H1 (cell line): ENCODE measurements around the gene PRADC1. TPM values are rescaled to one million over a fixed set of nuclear protein-coding genes. Genes with fewer than 3 reads are reported as not detected.

Experiments
- CTCF ChIA-PET: fragments of 300-600 bp; sonication (Branson Sonifier 250); formaldehyde crosslinking; loops from one replicate; lab custom pipeline; 2021; ENCODE audit not compliant: partially characterized antibody; lab: Charles Lee
- POLR2A ChIA-PET: fragments of 300-600 bp; sonication (Branson Sonifier 250); formaldehyde crosslinking; loops from one replicate; lab custom pipeline; 2021; ENCODE audit warnings: inconsistent platforms; ENCODE audit not compliant: partially characterized antibody; lab: Charles Lee
- DNase-seq, 2 experiments: peaks; one replicate each; pipeline versions ENCODE4 v3.0.0 to v3.0.0-alpha.2; 2010 to 2022; ENCODE audit warnings: low spot score in 2 of 2, low read depth in 1 of 2, mixed read lengths in 1 of 2
- FAIRE-seq: peaks from 2 replicates; lab custom pipeline; 2011; peaks lifted over from hg19 to GRCh38; lab: Jason Lieb, UNC
- H2AFZ ChIP-seq: 2 replicates; pipeline ENCODE4 v1.8.1; 2012; ENCODE audit warnings: low read length, inconsistent platforms
- H2AK5ac ChIP-seq: 2 replicates; pipeline ENCODE4 v1.6.1; 2013; ENCODE audit warnings: low read depth, low read length
- H2BK120ac ChIP-seq: replicated peaks from 2 replicates; pipeline ENCODE3; 2013; ENCODE audit warnings: low read depth, low read length, inconsistent platforms
- H2BK12ac ChIP-seq: 2 replicates; pipeline ENCODE4 v1.6.1; 2013; ENCODE audit warnings: low read depth, low read length
- H2BK15ac ChIP-seq: 2 replicates; pipeline ENCODE4 v1.6.1; 2013; ENCODE audit warnings: low read length
- H2BK20ac ChIP-seq: 2 replicates; pipeline ENCODE4 v1.6.1; 2013; ENCODE audit warnings: low read length
- H2BK5ac ChIP-seq: 2 replicates; pipeline ENCODE4 v1.6.1; 2013; ENCODE audit warnings: low read depth, low read length
- H3K14ac ChIP-seq: 2 replicates; pipeline ENCODE4 v1.6.1; 2013; ENCODE audit warnings: inconsistent platforms; ENCODE audit not compliant: insufficient read length
- H3K18ac ChIP-seq: 2 replicates; pipeline ENCODE4 v1.6.1; 2013; ENCODE audit warnings: low read length; ENCODE audit errors: extremely low read depth
- H3K23ac ChIP-seq: 2 replicates; pipeline ENCODE4 v1.6.1; 2013; ENCODE audit warnings: inconsistent platforms; ENCODE audit not compliant: insufficient read length
- H3K23me2 ChIP-seq: 2 replicates; pipeline ENCODE4 v1.6.1; 2013; ENCODE audit warnings: low read depth, low read length
- H3K27ac ChIP-seq: 2 replicates; pipeline ENCODE4 v1.6.1; 2011; ENCODE audit warnings: low read depth, low read length, inconsistent platforms
- H3K27me3 ChIP-seq, 4 experiments: replicated peaks in 1 of 4; 1 replicate in 1 of 4; 2 replicates in 3 of 4; pipeline versions ENCODE4 v1.6.1 to v1.8.1; 2011 to 2013; ENCODE audit warnings: low read length in 3 of 4, mild to moderate bottlenecking in 3 of 4, inconsistent platforms in 2 of 4, mixed read lengths in 2 of 4, moderate library complexity in 1 of 4; ENCODE audit not compliant: control insufficient read depth in 3 of 4, insufficient read depth in 3 of 4; ENCODE audit errors: extremely low read depth in 1 of 4
- H3K36me3 ChIP-seq, 4 experiments: 2 replicates each; pipeline versions ENCODE4 v1.6.1 to v1.8.1; 2011 to 2013; ENCODE audit warnings: mild to moderate bottlenecking in 4 of 4, low read length in 3 of 4, moderate library complexity in 2 of 4, control low read depth in 1 of 4, inconsistent platforms in 1 of 4; ENCODE audit not compliant: insufficient read depth in 4 of 4, control insufficient read depth in 2 of 4
- H3K4ac ChIP-seq: replicated peaks from 2 replicates; pipeline ENCODE3; 2013; ENCODE audit warnings: low read length, low read depth, mixed read lengths, inconsistent platforms; ENCODE audit not compliant: insufficient read length
- H3K4me1 ChIP-seq, 4 experiments: replicated peaks in 1 of 4; 1 replicate in 1 of 4; 2 replicates in 3 of 4; pipeline versions ENCODE4 v1.6.1 to v1.8.1; 2011 to 2013; ENCODE audit warnings: low read length in 3 of 4, inconsistent platforms in 2 of 4, mixed read lengths in 1 of 4; ENCODE audit not compliant: insufficient read depth in 4 of 4, control insufficient read depth in 3 of 4
- H3K4me2 ChIP-seq, 2 experiments: 2 replicates each; pipeline versions ENCODE4 v1.6.1 to v1.8.1; 2011 to 2013; ENCODE audit warnings: low read depth in 2 of 2, low read length in 2 of 2, control low read depth in 1 of 2, inconsistent platforms in 1 of 2, mild to moderate bottlenecking in 1 of 2; ENCODE audit not compliant: insufficient read depth in 1 of 2
- H3K4me3 ChIP-seq, 4 experiments: fragments of 200-600, 300-600 bp in 1 of 4; sonication (generic), shearing (Covaris generic), sonication (Bioruptor Twin) in 1 of 4; 2 replicates each; pipeline versions ENCODE4 v1.5.1 to v1.8.1; 2011 to 2016; ENCODE audit warnings: low read length in 4 of 4, low read depth in 3 of 4, control low read depth in 2 of 4, inconsistent platforms in 2 of 4, mild to moderate bottlenecking in 2 of 4, mixed read lengths in 1 of 4, moderate library complexity in 1 of 4; ENCODE audit not compliant: insufficient read depth in 2 of 4; ENCODE audit errors: extremely low read depth in 1 of 4
- H3K56ac ChIP-seq: replicated peaks from 2 replicates; pipeline ENCODE3; 2013; ENCODE audit warnings: low read depth, mild to moderate bottlenecking, mixed read lengths, low read length, inconsistent platforms; ENCODE audit not compliant: insufficient read length
- H3K79me1 ChIP-seq: 2 replicates; pipeline ENCODE4 v1.6.1; 2013; ENCODE audit warnings: low read depth, low read length, control low read depth
- H3K79me2 ChIP-seq, 2 experiments: 2 replicates each; pipeline versions ENCODE4 v1.6.1 to v1.8.1; 2012 to 2013; ENCODE audit warnings: low read length in 2 of 2, mild to moderate bottlenecking in 2 of 2, inconsistent platforms in 1 of 2; ENCODE audit not compliant: insufficient read depth in 2 of 2, control insufficient read depth in 1 of 2
- H3K9ac ChIP-seq, 4 experiments: replicated peaks in 1 of 4; 1 replicate in 1 of 4; 2 replicates in 3 of 4; pipeline versions ENCODE4 v1.6.1 to v1.8.1; 2011 to 2013; ENCODE audit warnings: low read depth in 3 of 4, low read length in 3 of 4, control low read depth in 2 of 4, mild to moderate bottlenecking in 2 of 4, moderate library complexity in 2 of 4, inconsistent platforms in 1 of 4; ENCODE audit errors: extremely low read depth in 1 of 4
- H3K9me3 ChIP-seq, 2 experiments: 2 replicates each; pipeline versions ENCODE4 v1.6.1 to v1.8.1; 2012 to 2013; ENCODE audit warnings: mild to moderate bottlenecking in 2 of 2, moderate library complexity in 2 of 2, control low read depth in 1 of 2, inconsistent platforms in 1 of 2, low read depth in 1 of 2, low read length in 1 of 2, mixed read lengths in 1 of 2; ENCODE audit not compliant: insufficient read depth in 2 of 2
- H4K20me1 ChIP-seq, 2 experiments: replicated peaks in 1 of 2; 2 replicates each; pipeline versions ENCODE3 to v1.8.1; 2011 to 2013; ENCODE audit warnings: inconsistent platforms in 2 of 2, low read length in 2 of 2, mild to moderate bottlenecking in 1 of 2; ENCODE audit not compliant: insufficient read depth in 2 of 2, control insufficient read depth in 1 of 2
- H4K5ac ChIP-seq: 2 replicates; pipeline ENCODE4 v1.6.1; 2013; ENCODE audit warnings: low read length, low read depth, mixed read lengths, inconsistent platforms; ENCODE audit not compliant: insufficient read length
- H4K8ac ChIP-seq: 2 replicates; pipeline ENCODE4 v1.8.0; 2013; ENCODE audit warnings: mild to moderate bottlenecking, moderate library complexity, low read length, inconsistent platforms; ENCODE audit not compliant: insufficient read depth; ENCODE audit errors: extremely low read depth
- H4K91ac ChIP-seq: replicated peaks from 2 replicates; pipeline ENCODE3; 2013; ENCODE audit warnings: low read length, mixed read lengths, inconsistent platforms; ENCODE audit not compliant: insufficient read length
- BCL11A ChIP-seq, 2 experiments: IDR thresholded peaks; one replicate each; pipeline ENCODE4 v1.6.1; 2011; ENCODE audit warnings: low read depth in 2 of 2, low read length in 2 of 2, mild to moderate bottlenecking in 2 of 2
- CBX5 ChIP-seq: fragments of 300-800, 300-1000 bp; sonication (generic); IDR thresholded peaks from 2 replicates; pipeline ENCODE4 v1.7.1; 2016; ENCODE audit warnings: antibody characterized with exemption, low read length, low read depth
- CHD2 ChIP-seq: IDR thresholded peaks from 2 replicates; pipeline ENCODE4 v1.6.1; 2012; ENCODE audit warnings: low read length, improper control_type of control experiment
- EGR1 ChIP-seq: IDR thresholded peaks from 2 replicates; pipeline ENCODE4 v1.6.1; 2011; ENCODE audit warnings: low read depth, low read length, borderline replicate concordance
- GTF2F1 ChIP-seq: IDR thresholded peaks from 2 replicates; pipeline ENCODE4 v1.6.1; 2012; ENCODE audit warnings: low read depth, low read length, improper control_type of control experiment, borderline replicate concordance
- RBBP5 ChIP-seq: IDR thresholded peaks from 2 replicates; pipeline ENCODE4 v1.7.1; 2012; ENCODE audit warnings: low read depth, mild to moderate bottlenecking, inconsistent platforms, low read length, moderate library complexity, borderline replicate concordance
- SAP30 ChIP-seq: fragments of 300-600 bp; sonication (generic); IDR thresholded peaks from 2 replicates; pipeline ENCODE4 v1.7.1; 2012; ENCODE audit warnings: low read length, moderate library complexity, mild to moderate bottlenecking, inconsistent platforms; ENCODE audit not compliant: insufficient read depth, insufficient replicate concordance
- SP1 ChIP-seq: IDR thresholded peaks from 2 replicates; pipeline ENCODE4 v1.6.1; 2011; ENCODE audit warnings: low read depth, low read length
- WGBS, 2 experiments: shearing (Covaris generic) in 1 of 2; methylation state at CpG; one replicate each; pipeline versions ENCODE4 v1.1.6 to v1.1.7; 2013 to 2015; ENCODE audit warnings: low lambda C conversion rate in 2 of 2, mixed read lengths in 2 of 2, inconsistent platforms in 1 of 2, low coverage in 1 of 2, missing lambda C conversion rate in 1 of 2; ENCODE audit not compliant: insufficient replicate concordance in 2 of 2, insufficient coverage in 1 of 2, insufficient read length in 1 of 2; ENCODE audit errors: extremely low coverage in 1 of 2, missing lambda C conversion rate in 1 of 2; 5-methylcytosine and 5-hydroxymethylcytosine counted together
- polyA plus RNA-seq, 7 experiments: library from polyadenylated mRNA; depleted of rRNA in 3 of 7; stranded (reverse) in 5 of 7; unstranded in 2 of 7; fragments of >200 nt in 5 of 7; fragments of 200-250 nt in 2 of 7; gene quantifications; 1 replicate in 5 of 7; 2 replicates in 1 of 7; 4 replicates in 1 of 7; pipeline versions ENCODE4 v1.2.1 to v1.2.3, GENCODE V29; 2011 to 2013; ENCODE audit warnings: missing spikeins in 2 of 7, mixed read lengths in 2 of 7
- total RNA-seq: library from RNA; stranded (reverse); fragmentation: NEBNext Ultra II Directional; extraction: Animal tissue kit (Norgen Biotek cat#: 25700); gene quantifications from 2 replicates; pipeline ENCODE4 v1.2.1, GENCODE V29; 2021
- TF ChIP-seq, protein P1 (sequence below): IDR thresholded peaks from 2 replicates; pipeline ENCODE4 v1.6.1; 2011; ENCODE audit warnings: low read depth, mild to moderate bottlenecking, low read length; ENCODE audit not compliant: insufficient read depth

PRADC1 gene
- total and polyA plus RNA-seq, 2 of the 8 experiments (the other 6 are each of a cell fraction or from before 2014, with no cell fraction given): 8.9 to 13.1 TPM

DNA sequence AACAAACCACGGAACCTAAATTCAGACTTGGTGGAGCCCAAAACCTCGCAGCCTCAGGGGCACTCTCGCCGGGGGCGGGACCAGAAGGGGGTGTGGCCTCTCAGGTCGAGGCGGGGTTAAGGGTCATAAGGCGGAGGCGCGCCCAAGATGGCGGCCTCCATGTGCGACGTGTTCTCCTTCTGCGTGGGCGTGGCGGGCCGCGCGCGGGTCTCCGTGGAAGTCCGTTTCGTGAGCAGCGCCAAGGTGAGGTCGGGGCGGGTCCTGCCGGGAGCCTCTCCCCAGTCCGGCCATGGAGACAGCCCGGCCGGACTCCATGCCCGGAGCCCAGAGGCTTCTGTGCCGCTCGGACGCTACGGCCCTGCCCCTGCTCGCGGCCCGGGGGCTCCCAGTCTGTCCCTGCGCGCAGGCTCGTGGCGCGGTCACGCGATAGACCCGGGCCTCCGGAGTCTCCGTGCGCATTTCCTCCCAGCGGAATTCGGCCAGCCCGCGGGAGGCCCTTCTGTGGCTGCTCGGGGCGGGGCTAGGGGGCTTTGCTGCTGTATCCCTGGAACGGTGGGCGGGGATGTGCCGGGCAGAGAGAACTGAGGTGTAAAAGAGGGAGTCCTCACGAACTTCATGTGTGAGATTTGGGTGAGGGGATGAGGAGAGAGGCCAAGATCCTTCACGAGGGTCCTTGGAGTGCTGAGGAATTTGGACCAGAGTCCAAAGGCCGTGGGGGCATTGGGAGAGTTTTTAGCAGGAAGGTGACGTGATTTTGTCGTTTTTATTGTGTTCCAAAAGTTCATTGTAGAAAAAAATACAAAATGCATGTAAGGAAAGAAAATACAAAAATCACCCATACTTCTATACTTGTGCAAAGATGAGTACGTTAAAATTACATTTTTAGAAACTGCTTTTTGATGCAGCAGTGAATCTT, 18.7 kb downstream of the PRADC1 start, which contains the start of gene SMYD5:
SMYD5 (plus strand) TSS at position 126 of the 916 bp plus-strand sequence; CDS start at position 148, 22 bp downstream.
- Histone ChIP-seq H3K23me2 (peaks cover 3% of the 10 kb centered on the region; the same call in 1 of the 2 replicates), H3K4me2 (peak within 1 kb of the TSS; percentile 73 to 78), H4K5ac (peak within 1 kb of the TSS; percentile 46), H3K56ac (peak within 1 kb of the TSS; percentile 48), H3K9ac (peak within 1 kb of the TSS; percentile 76 to 88 (median 83)), H4K8ac (peak within 1 kb of the TSS; percentile 98), H3K4me1 (peaks cover 2 to 3% (median 3%) of the 10 kb centered on the region in 4 experiments; a peak in 4 of 7 replicates), H3K27me3 (peaks cover 0 to 4% (median 0%) of the 10 kb centered on the region in 4 experiments; a peak in 1 of 7 replicates), H3K23ac (no peak within 1 kb of the TSS), H3K4ac (no peak within 1 kb of the TSS), H3K79me1 (peaks cover 12% of the 10 kb centered on the region), H2BK15ac (0 out of 2 replicates have a peak within 1 kb of the TSS, but pooled peaks have one; percentile 40), H2AK5ac (no peak within 1 kb of the TSS), H4K20me1 (peaks cover 3 to 4% of the 10 kb centered on the region in 2 experiments), H3K79me2 (peaks cover 5 to 38% of the 10 kb centered on the region in 2 experiments), H2BK12ac (peak within 1 kb of the TSS; percentile 6; the same call in 1 of the 2 replicates), H2BK5ac (peak within 1 kb of the TSS; percentile 91), H3K18ac (peak within 1 kb of the TSS; percentile 91), H3K27ac (peak within 1 kb of the TSS; percentile 82; the same call in 1 of the 2 replicates), H2BK120ac (no peak within 1 kb of the TSS), H3K4me3 (peak within 1 kb of the TSS; percentile 81 to 91 (median 86)), H2AFZ (peak within 1 kb of the TSS; percentile 85), H3K14ac (no peak within 1 kb of the TSS), H3K9me3 (no peaks in the 10 kb centered on the region), H2BK20ac (no peak within 1 kb of the TSS; the same call in 1 of the 2 replicates), H4K91ac (no peak within 1 kb of the TSS), H3K36me3 (no peaks in the 10 kb centered on the region)
- POLR2A ChIA-PET: interaction anchor here (0.5 to 11.5 kb wide), 9 partner anchors 9 to 152 kb away, joined by 3 to 113 read pairs (median 9); partner anchors contain the start of genes CCT7 and PRADC1
- 3% methylated on average over 64 of the region's 64 CpGs; no CpG with 5 or more reads in 1 of the 2 experiments for WGBS, 2 experiments
- FAIRE-seq (no peak), DNase-seq (peak in 1 of 2 experiments; percentile 97)
- CTCF ChIA-PET: interaction anchor here (1.0 to 8.4 kb wide), 9 partner anchors 8 to 1987 kb away, joined by 3 to 92 read pairs (median 14); partner anchors contain the start of genes CCT7, NOTO, PAIP2B and PRADC1
- TF ChIP-seq EGR1 (peak; percentile 93), BCL11A (IDR thresholded peaks at IDR 0.05; ENCODE audit: low read depth in 2 of 2, low read length in 2 of 2) (no peak), SAP30 (no peak), SP1 (peak; percentile 41; the same call in 1 of the 2 replicates), RBBP5 (peak; percentile 99), CBX5 (no peak), CHD2 (peak; percentile 79), GTF2F1 (no peak)
- TF ChIP-seq, protein P1, sequence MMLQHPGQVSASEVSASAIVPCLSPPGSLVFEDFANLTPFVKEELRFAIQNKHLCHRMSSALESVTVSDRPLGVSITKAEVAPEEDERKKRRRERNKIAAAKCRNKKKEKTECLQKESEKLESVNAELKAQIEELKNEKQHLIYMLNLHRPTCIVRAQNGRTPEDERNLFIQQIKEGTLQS: no peak
